Glomerular visceral epithelial cell (primary cell): ENCODE measurements around the gene DNASE1.
A peak's percentile ranks its signal among the peaks of the same experiment; 100 is the strongest.

Source experiments
- DNase-seq: peaks from one replicate; pipeline ENCODE4 v3.0.0-alpha.2; 2016; ENCODE audit errors: extremely low spot score

The DNASE1 gene

DNA sequence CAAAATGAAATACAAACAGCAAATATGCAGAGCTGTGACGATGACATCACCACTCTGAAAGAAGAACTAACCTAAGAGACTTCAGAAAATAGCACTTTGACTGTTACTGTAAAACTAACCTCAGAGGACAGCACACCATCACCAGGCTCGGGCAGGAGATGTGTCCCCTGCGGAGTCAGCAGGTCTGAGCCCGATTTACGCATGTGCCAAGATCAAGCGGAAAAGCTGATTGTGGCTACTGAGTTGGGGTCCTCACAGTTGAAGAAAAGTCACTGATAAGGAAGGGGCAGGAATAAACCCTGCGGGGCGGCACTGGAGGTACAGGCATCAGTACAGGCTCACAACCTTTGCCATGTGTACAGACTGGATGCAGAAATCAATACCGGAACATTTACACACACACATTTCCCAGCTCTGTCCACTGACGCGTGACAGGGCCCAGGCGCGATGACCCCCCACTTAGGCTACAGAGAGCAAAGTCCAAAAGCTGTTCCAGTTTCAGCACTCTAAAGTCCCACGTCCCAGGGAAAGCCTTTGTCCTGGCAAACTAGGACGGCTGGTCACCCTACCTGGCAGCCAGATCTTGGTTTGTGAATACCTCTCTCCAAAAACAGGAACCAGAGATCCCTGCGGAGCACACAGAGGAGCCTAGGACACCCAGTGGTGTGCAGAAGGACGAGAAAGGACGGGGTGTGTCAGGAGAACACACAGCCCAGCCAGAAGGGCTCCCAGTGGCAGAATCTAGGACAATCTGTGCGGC is 41.3 kb downstream of the DNASE1 start:
- peak; percentile 62 for DNase-seq

DNA sequence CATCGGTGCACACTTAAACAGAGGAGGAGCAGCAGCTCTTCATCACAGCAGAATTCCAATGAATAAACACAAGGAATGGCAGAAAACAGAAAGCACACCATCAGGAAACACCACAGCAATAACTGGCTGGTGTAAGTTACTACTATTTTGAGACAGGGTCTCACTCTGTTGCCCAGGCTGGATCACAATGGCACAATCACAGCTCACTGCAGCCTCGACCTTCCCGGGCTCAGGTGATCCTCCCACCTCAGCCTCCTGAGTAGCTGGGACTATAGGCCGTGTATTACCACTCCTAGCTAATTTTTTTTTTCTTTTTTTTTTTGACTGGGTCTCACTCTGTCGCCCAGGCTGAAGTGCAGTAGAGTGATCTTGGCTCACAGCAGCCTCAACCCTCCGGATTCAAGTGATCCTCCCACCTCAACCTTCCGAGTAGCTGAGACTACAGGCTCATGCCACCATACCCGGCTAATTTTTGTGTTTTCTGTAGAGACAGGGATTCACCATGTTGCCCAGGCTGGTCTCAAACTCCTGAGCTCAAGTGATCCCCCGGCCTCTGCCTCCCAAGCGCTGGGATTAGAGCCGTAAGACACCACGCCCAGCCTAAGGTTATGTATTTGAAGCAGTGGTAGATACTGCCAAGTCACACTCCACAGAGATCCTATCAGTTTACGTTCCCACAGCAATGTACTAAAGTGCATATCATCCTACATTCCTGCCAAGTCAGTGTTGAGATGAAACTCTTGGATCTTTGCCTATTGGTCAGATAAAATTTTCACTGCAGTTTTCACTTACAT is 42.1 kb downstream of the DNASE1 start:
- peak; percentile 49 for DNase-seq

DNA sequence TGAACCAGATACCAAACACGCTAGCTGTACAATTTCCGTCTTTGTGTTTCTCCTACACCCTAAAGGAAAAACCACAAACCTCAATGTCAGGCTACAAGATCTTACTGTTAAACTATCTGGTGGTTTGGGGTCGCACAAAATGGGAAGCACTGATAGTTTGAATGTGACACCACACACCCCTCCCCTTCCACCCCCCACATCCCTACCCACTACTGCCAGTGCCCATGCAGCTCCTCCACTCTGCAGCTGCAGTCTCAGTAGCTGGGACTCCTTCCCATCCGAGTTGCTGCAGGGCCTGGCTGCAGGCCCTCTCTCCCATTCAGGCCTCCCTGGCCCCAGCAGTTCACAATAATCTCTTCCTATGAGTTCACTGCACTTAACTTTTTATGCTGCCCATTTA is 44.5 kb downstream of the DNASE1 start:
- DNase-seq: peak; percentile 10

DNA sequence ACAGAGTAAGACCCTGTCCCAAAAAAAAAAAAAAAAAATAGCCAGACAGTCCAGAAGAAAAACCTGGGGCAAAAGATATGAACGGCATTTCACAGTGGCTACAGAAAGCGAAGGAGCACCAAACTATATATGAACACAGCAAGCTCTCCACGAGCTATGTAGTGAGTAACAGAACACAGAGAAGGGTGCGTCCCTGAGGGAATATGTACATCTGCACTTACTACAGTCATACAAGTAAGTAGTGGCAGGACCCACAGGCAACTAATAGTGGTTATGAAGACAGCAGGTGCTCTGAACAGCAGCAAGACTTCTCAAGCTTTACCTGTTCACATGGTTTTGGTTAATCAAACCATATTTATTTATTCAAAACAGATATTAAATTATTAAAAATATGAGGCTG is 47.0 kb downstream of the DNASE1 start:
- DNase-seq: no peak

DNA sequence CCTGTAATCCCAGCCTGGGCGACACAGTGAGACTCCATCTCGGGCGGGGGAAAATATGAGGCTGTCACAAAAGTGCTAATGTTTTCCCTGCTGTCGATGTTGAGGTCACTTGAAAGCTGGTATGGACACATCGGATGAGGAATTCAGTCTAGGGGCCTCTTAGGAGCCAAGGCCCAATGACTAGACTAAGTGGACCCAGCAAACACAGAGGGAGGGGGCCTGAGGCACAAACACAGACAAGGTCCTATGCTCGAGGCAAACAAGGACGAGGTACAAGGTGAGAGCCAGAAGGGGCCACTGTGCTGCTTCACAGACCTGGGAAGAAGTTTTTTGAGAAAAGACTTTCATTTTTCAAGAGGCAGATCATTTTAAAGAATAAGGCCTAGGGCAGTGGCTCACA is 47.6 kb downstream of the DNASE1 start:
- DNase-seq: no peak

DNA sequence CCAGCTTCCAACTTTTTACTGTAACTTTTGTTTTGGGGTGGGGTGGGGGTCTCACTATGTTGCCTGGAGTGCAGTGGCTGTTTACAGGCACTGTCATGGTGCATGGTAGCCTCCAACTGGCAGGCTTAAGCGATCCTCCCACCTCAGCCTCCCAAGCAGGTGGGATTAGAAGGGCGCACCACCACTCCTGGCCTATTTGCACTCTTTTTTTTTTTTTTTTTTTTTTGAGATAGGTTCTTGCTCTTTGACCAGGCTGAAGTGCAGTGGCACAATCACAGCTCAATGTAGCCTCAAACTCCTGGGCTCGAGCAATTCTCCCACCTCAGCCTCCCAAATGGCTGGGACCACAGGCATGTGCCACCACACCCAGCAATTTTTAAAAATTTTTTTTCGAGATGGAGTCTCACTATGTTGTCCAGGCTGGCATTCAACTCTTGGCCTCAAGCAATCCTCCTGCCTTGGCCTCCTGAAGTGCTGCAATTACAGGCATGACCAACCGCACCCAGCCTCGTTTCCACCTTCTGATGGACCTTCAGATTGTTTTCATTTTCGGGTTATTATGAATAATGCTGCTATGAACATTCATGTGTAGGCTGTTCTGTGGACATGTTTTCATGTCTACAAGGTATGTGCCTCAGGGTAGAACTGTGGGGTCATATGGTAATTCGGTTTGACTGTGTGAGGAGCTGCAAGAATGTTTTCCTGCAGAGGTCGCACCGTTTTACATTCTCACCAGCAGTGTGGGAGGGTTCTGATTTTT is 51.9 kb downstream of the DNASE1 start:
- DNase-seq: no peak
